Cerebellar nuclear complex (tissue), 1 donor: ENCODE data around the gene CNNM1.

Source experiments
- DNase-seq, 2 experiments: peaks; one replicate each; lab custom pipeline; 2025; lab: John Stamatoyannopoulos, UW

The CNNM1 gene

GRCh38 chr10:99374526-99374925 lies 45.4 kb downstream of the CNNM1 start:
- no peak for DNase-seq

- DNase-seq = no peak
These were observed 45.8 kb downstream of the CNNM1 start for GRCh38 chr10:99374972-99375371.

GRCh38 chr10:99375426-99375825 lies 46.3 kb downstream of the CNNM1 start:
- no peak for DNase-seq

GRCh38 chr10:99382176-99382575 lies 53.0 kb downstream of the CNNM1 start:
- no peak for DNase-seq

GRCh38 chr10:99387071-99387470 lies 57.9 kb downstream of the CNNM1 start:
- DNase-seq = no peak

GRCh38 chr10:99387541-99387940 lies 58.4 kb downstream of the CNNM1 start:
- no peak for DNase-seq

- no peak for DNase-seq
These were observed 60.7 kb downstream of the CNNM1 start for GRCh38 chr10:99389729-99390480.

- DNase-seq = no peak
These were observed 62.2 kb downstream of the CNNM1 start for GRCh38 chr10:99391346-99391745.

GRCh38 chr10:99393036-99393435 lies 63.9 kb downstream of the CNNM1 start:
- no peak for DNase-seq

- DNase-seq = no peak
These were observed 64.5 kb downstream of the CNNM1 start for GRCh38 chr10:99393683-99394082.

GRCh38 chr10:99394256-99394655 lies 65.1 kb downstream of the CNNM1 start:
- no peak for DNase-seq

- no peak for DNase-seq
These were observed 65.7 kb downstream of the CNNM1 start for GRCh38 chr10:99394761-99395386.

GRCh38 chr10:99395750-99396445 lies 66.7 kb downstream of the CNNM1 start:
- no peak for DNase-seq

- DNase-seq = no peak
These were observed 67.3 kb downstream of the CNNM1 start for GRCh38 chr10:99396471-99396870.

- DNase-seq = no peak
These were observed 70.5 kb downstream of the CNNM1 start for GRCh38 chr10:99399664-99400063.

- no peak for DNase-seq
These were observed 74.5 kb downstream of the CNNM1 start for GRCh38 chr10:99403674-99404073.

- DNase-seq = no peak
These were observed 77.0 kb downstream of the CNNM1 start for GRCh38 chr10:99406149-99406548.

GRCh38 chr10:99410146-99410545 lies 81.0 kb downstream of the CNNM1 start:
- no peak for DNase-seq

GRCh38 chr10:99410876-99411275 lies 81.7 kb downstream of the CNNM1 start:
- no peak for DNase-seq

- no peak for DNase-seq
These were observed 82.4 kb downstream of the CNNM1 start for GRCh38 chr10:99411546-99411945.

- no peak for DNase-seq
These were observed 82.9 kb downstream of the CNNM1 start for GRCh38 chr10:99412099-99412498.

- no peak for DNase-seq
These were observed 89.9 kb downstream of the CNNM1 start for GRCh38 chr10:99418910-99419624.
